ENCODE results near the gene NOTCH1. TPM values are rescaled to one million over a fixed set of nuclear protein-coding genes. Genes with fewer than 3 reads are reported as not detected.

Gene NOTCH1
- total RNA-seq, 2 experiments from 2014 or later = 45.7 to 47.6 TPM

DNA sequence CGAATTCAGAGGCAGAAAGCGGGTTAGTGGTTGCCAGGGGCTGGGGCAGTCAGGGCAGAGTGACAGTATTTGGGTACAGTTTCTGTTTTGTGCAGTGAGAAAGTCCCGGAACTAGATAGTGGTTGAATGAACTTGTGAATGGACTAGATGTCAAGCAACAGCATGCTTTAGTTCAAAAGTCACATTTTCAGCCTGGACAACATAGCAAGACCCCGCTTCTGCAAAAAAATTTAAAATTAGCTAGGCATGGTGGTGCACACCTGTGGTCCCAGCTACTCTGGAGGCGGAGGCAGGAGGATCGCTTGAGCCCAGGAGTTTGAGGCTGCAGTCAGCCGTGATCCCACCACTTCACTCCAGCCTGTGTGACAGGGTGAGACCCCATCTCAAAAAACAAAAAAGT is 8.4 kb downstream of the NOTCH1 start:
- ATAC-seq = no peak
- intact Hi-C loops (cut with micrococcal nuclease) = loop anchor here (10.0 kb wide), 1 partner anchor 53 kb away; the partner anchor contains the start of gene SEC16A
- ChIA-PET POLR2A (interaction anchor here (1.2 kb wide), 1 partner anchor 26 kb away, joined by 3 read pairs; no protein-coding TSS in a partner anchor), CTCF (interaction anchor here (0.9 to 4.7 kb wide), 2 partner anchors 51 to 90 kb away, joined by 3 to 36 read pairs; no protein-coding TSS in a partner anchor)
- no peak overlapping the region for H3K27ac Mint-ChIP-seq
- H3K27me3 Mint-ChIP-seq = no peaks in the 10 kb centered on the region
- H3K4me3 Mint-ChIP-seq = no peak overlapping the region
- peaks cover 64% of the 10 kb centered on the region for H3K4me1 Mint-ChIP-seq (ENCODE audit: low read depth)
- H3K9me3 Mint-ChIP-seq = no peaks in the 10 kb centered on the region
- peaks cover 24% of the 10 kb centered on the region for H3K36me3 Mint-ChIP-seq (ENCODE audit: low read depth)
- TF ChIP-seq, protein P1, sequence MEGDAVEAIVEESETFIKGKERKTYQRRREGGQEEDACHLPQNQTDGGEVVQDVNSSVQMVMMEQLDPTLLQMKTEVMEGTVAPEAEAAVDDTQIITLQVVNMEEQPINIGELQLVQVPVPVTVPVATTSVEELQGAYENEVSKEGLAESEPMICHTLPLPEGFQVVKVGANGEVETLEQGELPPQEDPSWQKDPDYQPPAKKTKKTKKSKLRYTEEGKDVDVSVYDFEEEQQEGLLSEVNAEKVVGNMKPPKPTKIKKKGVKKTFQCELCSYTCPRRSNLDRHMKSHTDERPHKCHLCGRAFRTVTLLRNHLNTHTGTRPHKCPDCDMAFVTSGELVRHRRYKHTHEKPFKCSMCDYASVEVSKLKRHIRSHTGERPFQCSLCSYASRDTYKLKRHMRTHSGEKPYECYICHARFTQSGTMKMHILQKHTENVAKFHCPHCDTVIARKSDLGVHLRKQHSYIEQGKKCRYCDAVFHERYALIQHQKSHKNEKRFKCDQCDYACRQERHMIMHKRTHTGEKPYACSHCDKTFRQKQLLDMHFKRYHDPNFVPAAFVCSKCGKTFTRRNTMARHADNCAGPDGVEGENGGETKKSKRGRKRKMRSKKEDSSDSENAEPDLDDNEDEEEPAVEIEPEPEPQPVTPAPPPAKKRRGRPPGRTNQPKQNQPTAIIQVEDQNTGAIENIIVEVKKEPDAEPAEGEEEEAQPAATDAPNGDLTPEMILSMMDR (IDR thresholded peaks at IDR 0.05) = no peak
- DNase-seq = no peak

DNA sequence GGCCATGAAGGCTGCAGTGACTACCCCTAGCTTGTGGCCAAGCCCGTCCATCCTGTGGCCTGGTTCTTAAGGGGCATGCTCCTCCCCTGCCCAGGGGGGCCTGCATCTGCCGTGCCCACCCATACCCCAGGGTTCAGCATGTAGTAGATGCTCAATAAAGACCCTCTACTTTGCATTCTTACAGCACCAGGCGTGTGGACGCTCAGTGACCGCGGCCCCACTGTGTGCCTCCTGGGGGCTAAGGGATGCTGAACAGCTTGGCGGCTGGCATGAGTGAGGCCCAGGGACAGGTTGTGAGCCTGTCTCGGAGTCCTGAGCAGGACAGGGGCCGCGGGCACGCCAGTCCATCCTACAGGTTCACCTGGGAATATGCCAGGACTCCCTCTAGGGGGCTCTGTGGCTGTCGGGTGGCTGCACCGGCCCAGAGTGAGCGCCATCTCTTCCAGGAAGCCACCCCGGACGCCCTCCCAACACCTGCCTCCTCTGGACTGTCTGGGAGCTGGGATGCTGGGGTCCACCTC is 9.1 kb downstream of the NOTCH1 start:
- H3K4me3 Mint-ChIP-seq = no peak overlapping the region

DNA sequence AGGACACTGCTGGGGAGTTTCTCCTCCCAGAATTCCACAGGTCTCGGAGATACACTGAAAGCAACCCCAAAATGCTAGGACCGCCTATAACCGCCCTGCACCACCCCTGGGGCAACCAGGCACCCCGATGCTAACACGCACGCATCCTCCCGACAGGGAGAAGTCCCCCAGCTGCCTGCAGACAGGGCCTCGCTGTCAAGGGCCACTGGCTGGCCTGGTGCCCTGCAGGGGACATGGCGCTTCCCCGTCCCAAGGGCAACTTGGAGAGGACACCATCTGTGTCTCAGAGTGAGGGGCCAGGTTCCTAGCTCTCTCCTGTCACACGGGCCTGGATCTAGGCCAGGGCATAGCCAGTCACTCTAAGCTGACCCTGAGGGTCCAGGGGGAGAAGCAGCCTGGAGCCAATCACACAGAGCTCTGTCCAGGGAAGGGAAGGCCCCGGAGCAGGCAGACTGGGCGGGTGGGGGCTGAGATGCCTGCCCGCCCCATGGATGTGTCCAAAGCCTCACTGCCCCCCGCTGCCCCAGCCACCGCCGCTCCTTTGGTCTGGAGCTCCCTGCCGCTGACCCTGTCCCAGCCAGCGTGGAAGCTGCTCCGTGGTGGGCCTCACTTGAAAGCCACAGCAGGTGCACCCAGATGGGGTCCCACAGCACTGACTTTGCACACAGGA is 9.7 kb downstream of the NOTCH1 start:
- POLR2A ChIA-PET = interaction anchor here (0.7 kb wide), 1 partner anchor 12 kb away, joined by 3 read pairs; no protein-coding TSS in a partner anchor
- ATAC-seq = no peak

More for the DNA sequence above, 9.1 kb downstream of the NOTCH1 start:
- ChIA-PET POLR2A (interaction anchor here (0.7 kb wide), 1 partner anchor 12 kb away, joined by 3 read pairs; no protein-coding TSS in a partner anchor), CTCF (no interaction called here)
- Mint-ChIP-seq H3K27ac (no peak overlapping the region), H3K36me3 (ENCODE audit: low read depth) (peaks cover 27% of the 10 kb centered on the region), H3K9me3 (no peaks in the 10 kb centered on the region), H3K4me1 (ENCODE audit: low read depth) (peaks cover 65% of the 10 kb centered on the region), H3K27me3 (no peaks in the 10 kb centered on the region)
- intact Hi-C loops (cut with micrococcal nuclease) = loop anchor here (10.0 kb wide), 1 partner anchor 52 kb away; the partner anchor contains the start of gene SEC16A
- no peak for ATAC-seq
- DNase-seq = no peak
- TF ChIP-seq, protein P1 (IDR thresholded peaks at IDR 0.05) = no peak

DNA sequence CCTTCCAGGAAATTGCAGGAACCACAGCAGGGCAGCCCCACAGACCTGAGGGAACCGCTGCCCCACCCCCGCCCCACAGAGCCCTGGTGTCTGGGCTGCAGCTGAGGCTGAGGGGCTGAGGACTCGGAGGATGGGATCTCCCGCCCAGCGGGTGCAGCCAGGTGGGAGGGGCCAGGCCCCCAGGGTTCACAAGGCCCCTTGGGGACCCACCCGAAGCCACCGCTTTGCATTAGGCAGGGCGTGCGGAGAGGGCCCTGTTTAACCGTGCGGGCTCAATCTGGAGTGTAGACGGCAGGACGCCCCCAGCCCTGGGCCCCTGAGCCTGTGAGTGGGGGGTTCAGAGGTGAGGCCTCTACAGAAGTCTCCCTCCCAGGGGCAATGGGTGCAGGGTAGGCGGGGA is 10.8 kb downstream of the NOTCH1 start:
- Mint-ChIP-seq H3K4me3 (no peak overlapping the region), H3K27ac (no peak overlapping the region), H3K4me1 (ENCODE audit: low read depth) (peaks cover 60% of the 10 kb centered on the region), H3K9me3 (no peaks in the 10 kb centered on the region), H3K27me3 (no peaks in the 10 kb centered on the region), H3K36me3 (ENCODE audit: low read depth) (peaks cover 21% of the 10 kb centered on the region)
- DNase-seq (no peak), ATAC-seq (no peak)
- ChIA-PET CTCF (no interaction called here), POLR2A (interaction anchor here (2.7 kb wide), 1 partner anchor 12 kb away, joined by 15 read pairs; the partner anchor contains the start of gene NOTCH1)
- TF ChIP-seq, protein P1 (IDR thresholded peaks at IDR 0.05) = no peak
- intact Hi-C loops (cut with micrococcal nuclease) = loop anchor here (10.0 kb wide), 1 partner anchor 50 kb away; the partner anchor contains the start of gene SEC16A

More for the DNA sequence above, 9.7 kb downstream of the NOTCH1 start:
- intact Hi-C loops (cut with micrococcal nuclease) = loop anchor here (10.0 kb wide), 1 partner anchor 51 kb away; the partner anchor contains the start of gene SEC16A
- Mint-ChIP-seq H3K27me3 (no peaks in the 10 kb centered on the region), H3K4me1 (ENCODE audit: low read depth) (peaks cover 61% of the 10 kb centered on the region), H3K27ac (no peak overlapping the region), H3K36me3 (ENCODE audit: low read depth) (peaks cover 27% of the 10 kb centered on the region), H3K4me3 (no peak overlapping the region), H3K9me3 (no peaks in the 10 kb centered on the region)
- CTCF ChIA-PET = no interaction called here
- no peak for DNase-seq
- TF ChIP-seq, protein P1 (IDR thresholded peaks at IDR 0.05) = no peak

Data from activated CD8-positive, alpha-beta T cell treated with anti-CD3 and anti-CD28 coated beads for 36 hours (primary cell).